K562 (cell line): Measurements from ENCODE around the gene TRIM68. TPM values are rescaled to one million over a fixed set of nuclear protein-coding genes. Genes with fewer than 3 reads are reported as not detected.

Source experiments
- ATAC-seq: fragments of 200-7000 bp; cut with Tn5 transposase; 3 replicates; pipeline ENCODE4 v1.9.1; 2020; ENCODE audit warnings: moderate library complexity
- BruUV-seq: library from RNA; stranded (reverse); fragments of 400-500 nt; replicated peaks from 2 replicates; lab custom pipeline; 2021; lab: Mats Ljungman, UMichigan
- CTCF ChIA-PET: fragments of 300-600 bp; formaldehyde crosslinking; extraction: SDS; loops from one replicate; lab custom pipeline; 2021; ENCODE audit warnings: low intra/inter-chr PET ratio; lab: Yijun Ruan, JAX
- POLR2A ChIA-PET: fragments of 300-600, 350-650 bp; sonication (Branson Sonifier 250); formaldehyde crosslinking; extraction: SDS; loops from one replicate; lab custom pipeline; 2021; ENCODE audit warnings: antibody characterized with exemption, inconsistent platforms; lab: Yijun Ruan, JAX
- DNase-seq, 4 experiments: peaks; one replicate each; pipeline versions ENCODE4 v3.0.0 to v3.0.0-alpha.2; 2011 to 2018; ENCODE audit warnings: low spot score in 3 of 4, mixed read lengths in 3 of 4; ENCODE audit errors: extremely low read depth in 1 of 4
- FAIRE-seq: peaks from 2 replicates; lab custom pipeline; 2011; peaks lifted over from hg19 to GRCh38; lab: Jason Lieb, UNC
- H2AFZ ChIP-seq: 2 replicates; pipeline ENCODE4 v1.6.0; 2011; ENCODE audit warnings: low read depth, low read length, control low read depth, inconsistent platforms
- H3K27ac ChIP-seq: fragments of 200-600 bp; 3 replicates; pipeline ENCODE4 v1.8.0; 2011; ENCODE audit warnings: low read depth, mild to moderate bottlenecking, control low read depth, inconsistent platforms, low read length, moderate library complexity, mixed read lengths; ENCODE audit errors: extremely low read depth
- H3K27me3 ChIP-seq, 2 experiments: fragments of 300-600 bp in 1 of 2; 2 replicates in 1 of 2; 3 replicates in 1 of 2; pipeline versions ENCODE4 v1.6.0 to v1.8.0; 2011; ENCODE audit warnings: inconsistent platforms in 2 of 2, low read length in 2 of 2, mild to moderate bottlenecking in 1 of 2, mixed read lengths in 1 of 2, moderate library complexity in 1 of 2; ENCODE audit not compliant: control insufficient read depth in 2 of 2, insufficient read depth in 2 of 2
- H3K36me3 ChIP-seq: fragments of 300-600 bp; 3 replicates; pipeline ENCODE4 v1.8.0; 2011; ENCODE audit warnings: mild to moderate bottlenecking, low read length, inconsistent platforms; ENCODE audit not compliant: control insufficient read depth, insufficient read depth
- H3K4me1 ChIP-seq, 2 experiments: fragments of 200-600 bp in 1 of 2; replicated peaks in 1 of 2; 2 replicates in 1 of 2; 3 replicates in 1 of 2; pipeline versions ENCODE4 v1.5.1 to v1.8.0; 2011; ENCODE audit warnings: inconsistent platforms in 2 of 2, low read length in 2 of 2, mild to moderate bottlenecking in 1 of 2, mixed read lengths in 1 of 2, moderate library complexity in 1 of 2; ENCODE audit not compliant: control insufficient read depth in 2 of 2, insufficient read depth in 2 of 2
- H3K4me2 ChIP-seq: 2 replicates; pipeline ENCODE4 v1.6.1; 2011; ENCODE audit warnings: low read length, control low read depth, inconsistent platforms, mixed read lengths; ENCODE audit not compliant: insufficient read depth
- H3K4me3 ChIP-seq: fragments of 200-600 bp; sonication (generic), shearing (Covaris generic); 2 replicates; pipeline ENCODE4 v1.5.1; 2016; ENCODE audit warnings: control low read depth, inconsistent platforms
- H3K79me2 ChIP-seq: fragments of 200-600 bp; 3 replicates; pipeline ENCODE4 v1.8.0; 2011; ENCODE audit warnings: low read length, inconsistent platforms; ENCODE audit not compliant: control insufficient read depth, insufficient read depth
- H3K9ac ChIP-seq, 2 experiments: 2 replicates each; pipeline versions ENCODE4 v1.6.0 to v1.6.1; 2011; ENCODE audit warnings: low read depth in 2 of 2, low read length in 2 of 2, control low read depth in 1 of 2, inconsistent platforms in 1 of 2, mild to moderate bottlenecking in 1 of 2, mixed read lengths in 1 of 2; ENCODE audit not compliant: insufficient read depth in 1 of 2
- H3K9me1 ChIP-seq: one replicate; pipeline ENCODE4 v1.6.0; 2011; ENCODE audit warnings: inconsistent platforms, mild to moderate bottlenecking, low read length, moderate library complexity; ENCODE audit not compliant: control insufficient read depth, insufficient read depth
- H3K9me3 ChIP-seq: replicated peaks from 2 replicates; pipeline ENCODE4 v1.5.1; 2011; ENCODE audit warnings: low read depth, low read length, inconsistent platforms; ENCODE audit not compliant: control insufficient read depth, insufficient read depth
- H4K20me1 ChIP-seq: replicated peaks from 2 replicates; pipeline ENCODE4 v1.6.1; 2011; ENCODE audit warnings: low read length, inconsistent platforms, mixed read lengths; ENCODE audit not compliant: control insufficient read depth, insufficient read depth
- EGR1 ChIP-seq: fragments of 450-650 bp; conservative IDR thresholded peaks from 2 replicates; pipeline ENCODE4 v1.6.1; 2017; ENCODE audit warnings: mild to moderate bottlenecking
- HMG20A ChIP-seq: fragments of 450-650 bp; formaldehyde crosslinking; conservative IDR thresholded peaks from 2 replicates; pipeline ENCODE4 v1.4.0; 2020; ENCODE audit warnings: mild to moderate bottlenecking, mixed read lengths
- JUNB ChIP-seq: fragments of 450-650 bp; formaldehyde crosslinking; conservative IDR thresholded peaks from 2 replicates; pipeline ENCODE4 v1.4.0; 2020; ENCODE audit warnings: mild to moderate bottlenecking
- PYGO2 ChIP-seq: fragments of 450-650 bp; IDR thresholded peaks from 2 replicates; pipeline ENCODE4 v1.6.1; 2016; ENCODE audit warnings: mild to moderate bottlenecking, missing genetic modification characterization, moderate library complexity, missing compliant biosample characterization
- RCOR1 ChIP-seq, 2 experiments: IDR thresholded peaks; 2 replicates each; pipeline ENCODE4 v1.6.1; 2012; ENCODE audit warnings: low read depth in 2 of 2, low read length in 2 of 2, borderline replicate concordance in 1 of 2, improper control_type of control experiment in 1 of 2
- RFX7 ChIP-seq: fragments of 250-450 bp; sonication (Bioruptor Pico); IDR thresholded peaks from 2 replicates; pipeline ENCODE4 v1.5.1; 2021; ENCODE audit warnings: mild to moderate bottlenecking
- SIX5 ChIP-seq, 2 experiments: IDR thresholded peaks; 2 replicates each; pipeline ENCODE4 v1.6.1; 2011; ENCODE audit warnings: low read length in 2 of 2, borderline replicate concordance in 1 of 2, low read depth in 1 of 2, mild to moderate bottlenecking in 1 of 2, moderate library complexity in 1 of 2; ENCODE audit not compliant: insufficient read depth in 1 of 2
- SOX6 ChIP-seq: fragments of 450-650 bp; IDR thresholded peaks from 2 replicates; pipeline ENCODE4 v1.6.1; 2014; ENCODE audit warnings: mild to moderate bottlenecking
- TAL1 ChIP-seq: fragments of 450-650 bp; IDR thresholded peaks from 2 replicates; pipeline ENCODE4 v1.6.1; 2016; ENCODE audit warnings: mild to moderate bottlenecking
- THAP12 ChIP-seq: fragments of 250-450 bp; sonication (Bioruptor Pico); IDR thresholded peaks from 2 replicates; pipeline ENCODE4 v1.9.0; 2021; ENCODE audit warnings: mild to moderate bottlenecking, inconsistent platforms
- ZC3H8 ChIP-seq: fragments of 450-650 bp; IDR thresholded peaks from 2 replicates; pipeline ENCODE4 v1.6.1; 2017
- ZNF124 ChIP-seq: sonication (generic); formaldehyde crosslinking; IDR thresholded peaks from 2 replicates; pipeline ENCODE4 v1.8.1; 2022; ENCODE audit warnings: missing genetic modification reagents
- ZNF445 ChIP-seq: fragments of 250-450 bp; sonication (Bioruptor Pico); IDR thresholded peaks from 2 replicates; pipeline ENCODE4 v1.4.0; 2020; ENCODE audit warnings: low read depth, mild to moderate bottlenecking, moderate library complexity
- ZNF778 ChIP-seq: fragments of 450-650 bp; formaldehyde crosslinking; IDR thresholded peaks from 2 replicates; pipeline ENCODE4 v1.4.0; 2020; ENCODE audit warnings: mild to moderate bottlenecking, moderate library complexity
- ZZZ3 ChIP-seq: fragments of 450-650 bp; IDR thresholded peaks from 2 replicates; pipeline ENCODE4 v1.6.1; 2016; ENCODE audit warnings: antibody characterized with exemption, mild to moderate bottlenecking, moderate library complexity
- WGBS: fragments of 100-300 bp; shearing (Covaris generic); methylation state at CpG from one replicate; pipeline ENCODE4 v1.1.6; 2016; ENCODE audit warnings: low coverage, mixed read lengths; ENCODE audit not compliant: insufficient coverage; ENCODE audit errors: missing lambda C conversion rate; 5-methylcytosine and 5-hydroxymethylcytosine counted together
- in situ Hi-C: fragments of 300-500 bp; cut with MboI; formaldehyde crosslinking; loops from 4 replicates; pipeline ENCODE4 v1.15.0; 2018; ENCODE audit warnings: inconsistent platforms, mixed read lengths
- intact Hi-C: fragments of 100-400 bp; cut with micrococcal nuclease; formaldehyde crosslinking; loops from 2 replicates; pipeline ENCODE4 v1.14.2; 2022
- polyA plus RNA-seq, 8 experiments: library from polyadenylated mRNA; depleted of rRNA in 4 of 8; stranded (reverse) in 5 of 8; unstranded in 3 of 8; fragments of >200 nt; fragmentation: Nextera tagmentation in 2 of 8; fragmentation: Illumina TruSeq in 1 of 8; extraction: Ambion mirVana in 2 of 8; extraction: Trizol in 1 of 8; gene quantifications; 2 replicates each; pipeline versions ENCODE4 v1.2.1 to v1.2.3, GENCODE V29; 2011 to 2014; ENCODE audit warnings: inconsistent platforms in 1 of 8, missing spikeins in 1 of 8
- total RNA-seq, 7 experiments: library from RNA; depleted of rRNA in 6 of 7; stranded (reverse); fragments of >200 nt in 6 of 7; fragmentation: Illumina TruSeq in 2 of 7; extraction: Trizol in 2 of 7; gene quantifications; 2 replicates each; pipeline versions ENCODE4 v1.2.1 to v1.2.3, GENCODE V29; 2011 to 2021; ENCODE audit warnings: low replicate concordance in 1 of 7
- TF ChIP-seq, protein P1 (sequence below): fragments of 250-450 bp; sonication (Bioruptor Pico); IDR thresholded peaks from 2 replicates; pipeline ENCODE4 v1.6.1; 2021; ENCODE audit warnings: mild to moderate bottlenecking
- TF ChIP-seq, protein P2 (sequence below): fragments of 450-650 bp; formaldehyde crosslinking; IDR thresholded peaks from 2 replicates; pipeline ENCODE4 v1.4.0; 2022; ENCODE audit warnings: missing genetic modification characterization
- TF ChIP-seq, protein P3 (sequence below): sonication (generic); formaldehyde crosslinking; IDR thresholded peaks from 2 replicates; pipeline ENCODE4 v1.9.0; 2022; ENCODE audit warnings: mild to moderate bottlenecking, missing genetic modification reagents

Gene TRIM68
- total and polyA plus RNA-seq, 9 of the 15 experiments (the other 6 are each of a cell fraction or from before 2014, with no cell fraction given), result 5.2 to 10.9 (median 7.9) TPM

DNA sequence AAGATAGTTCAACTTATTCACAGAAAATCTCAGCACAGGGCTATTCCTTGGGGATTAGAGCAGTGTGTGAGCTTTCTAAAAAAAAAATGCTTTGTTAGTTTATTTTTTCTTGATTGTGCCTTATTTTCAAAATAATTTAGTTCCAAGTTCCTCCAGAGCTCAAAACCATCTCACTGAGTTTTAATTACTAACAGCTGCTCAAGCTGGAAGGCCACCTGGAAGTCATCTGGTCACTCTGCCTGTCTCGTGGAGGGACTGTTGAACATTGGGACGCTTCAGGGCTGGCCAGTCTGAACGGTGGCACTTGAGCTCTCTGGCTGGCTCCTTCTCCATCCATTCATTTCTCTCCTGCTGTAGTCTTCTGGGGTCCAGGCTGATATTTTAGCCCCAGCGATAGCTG is 39.7 kb upstream of the TRIM68 start:
- WGBS, result 0% methylated on average over 4 of the region's 4 CpGs
- Histone ChIP-seq H4K20me1 (no peaks in the 10 kb centered on the region), H3K27me3 (peaks cover 2 to 18% of the 10 kb centered on the region in 2 experiments; a peak in 3 of 5 replicates), H3K4me2 (no peak overlapping the region), H2AFZ (no peak overlapping the region)
- DNase-seq (no peak), ATAC-seq (no peak)
- CTCF ChIA-PET, result no interaction called here
- no peak for TF ChIP-seq HMG20A (CRISPR knock-in tag)
- no peak for TF ChIP-seq ZZZ3
- no peak for TF ChIP-seq PYGO2 (tag)
- TF ChIP-seq RCOR1 (IDR thresholded peaks at IDR 0.05; ENCODE audit: borderline replicate concordance in 1 of 2, low read depth in 2 of 2, low read length in 2 of 2), result no peak
- no peak for TF ChIP-seq ZNF445 (CRISPR knock-in tag)
- TF ChIP-seq THAP12 (CRISPR knock-in tag), result no peak
- TF ChIP-seq EGR1, result no peak
- TF ChIP-seq, protein P1, sequence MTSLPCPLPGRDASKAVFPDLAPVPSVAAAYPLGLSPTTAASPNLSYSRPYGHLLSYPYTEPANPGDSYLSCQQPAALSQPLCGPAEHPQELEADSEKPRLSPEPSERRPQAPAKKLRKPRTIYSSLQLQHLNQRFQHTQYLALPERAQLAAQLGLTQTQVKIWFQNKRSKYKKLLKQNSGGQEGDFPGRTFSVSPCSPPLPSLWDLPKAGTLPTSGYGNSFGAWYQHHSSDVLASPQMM (CRISPR knock-in tag), result no peak
- no peak for TF ChIP-seq TAL1
- no peak for TF ChIP-seq SOX6
- TF ChIP-seq, protein P2, sequence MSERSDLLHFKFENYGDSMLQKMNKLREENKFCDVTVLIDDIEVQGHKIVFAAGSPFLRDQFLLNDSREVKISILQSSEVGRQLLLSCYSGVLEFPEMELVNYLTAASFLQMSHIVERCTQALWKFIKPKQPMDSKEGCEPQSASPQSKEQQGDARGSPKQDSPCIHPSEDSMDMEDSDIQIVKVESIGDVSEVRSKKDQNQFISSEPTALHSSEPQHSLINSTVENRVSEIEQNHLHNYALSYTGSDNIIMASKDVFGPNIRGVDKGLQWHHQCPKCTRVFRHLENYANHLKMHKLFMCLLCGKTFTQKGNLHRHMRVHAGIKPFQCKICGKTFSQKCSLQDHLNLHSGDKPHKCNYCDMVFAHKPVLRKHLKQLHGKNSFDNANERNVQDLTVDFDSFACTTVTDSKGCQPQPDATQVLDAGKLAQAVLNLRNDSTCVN (CRISPR knock-in tag), result no peak
- no peak for TF ChIP-seq ZC3H8
- TF ChIP-seq, protein P3, sequence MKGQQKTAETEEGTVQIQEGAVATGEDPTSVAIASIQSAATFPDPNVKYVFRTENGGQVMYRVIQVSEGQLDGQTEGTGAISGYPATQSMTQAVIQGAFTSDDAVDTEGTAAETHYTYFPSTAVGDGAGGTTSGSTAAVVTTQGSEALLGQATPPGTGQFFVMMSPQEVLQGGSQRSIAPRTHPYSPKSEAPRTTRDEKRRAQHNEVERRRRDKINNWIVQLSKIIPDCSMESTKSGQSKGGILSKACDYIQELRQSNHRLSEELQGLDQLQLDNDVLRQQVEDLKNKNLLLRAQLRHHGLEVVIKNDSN (CRISPR knock-in tag), result no peak
- no peak for TF ChIP-seq JUNB
- no peak for TF ChIP-seq ZNF124 (CRISPR knock-in tag)
- TF ChIP-seq SIX5 (IDR thresholded peaks at IDR 0.05; ENCODE audit: borderline replicate concordance in 1 of 2, insufficient read depth in 1 of 2, low read depth in 1 of 2, low read length in 2 of 2), result no peak
- no peak for TF ChIP-seq ZNF778 (CRISPR knock-in tag)
- TF ChIP-seq RFX7, result no peak
- TF ChIP-seq, all 486 proteins: peak for 0
- in situ Hi-C loops, result loop anchor here (25.0 kb wide), 1 partner anchor 1690 kb away; no protein-coding TSS in a partner anchor
- Histone ChIP-seq H3K9ac (no peak overlapping the region), H3K9me3 (no peaks in the 10 kb centered on the region), H3K4me1 (peaks cover 0 to 4% of the 10 kb centered on the region in 2 experiments; a peak in 2 of 5 replicates), H3K79me2 (no peaks in the 10 kb centered on the region; the same call in 2 of the 3 replicates), H3K27ac (no peak overlapping the region), H3K4me3 (no peak overlapping the region), H3K36me3 (no peaks in the 10 kb centered on the region), H3K9me1 (no peaks in the 10 kb centered on the region)
- FAIRE-seq, result no peak
- BruUV-seq, result no TSS peak
- POLR2A ChIA-PET, result interaction anchor here (2.1 kb wide), 1 partner anchor 11 kb away, joined by 8 read pairs; the partner anchor contains the start of gene OR51D1
- intact Hi-C loops, result no loop called here
